HCT116 (cell line): ENCODE data around the gene MAEA. TPM values are rescaled to one million over a fixed set of nuclear protein-coding genes. Genes with fewer than 3 reads are reported as not detected.

Experiments
- ATAC-seq: fragments of 200-7000 bp; cut with Tn5 transposase; 2 replicates; pipeline ENCODE4 v1.9.1; 2020; ENCODE audit warnings: mild to moderate bottlenecking, moderate library complexity
- BruUV-seq: library from RNA; stranded (reverse); fragments of 400-500 nt; replicated peaks from 2 replicates; lab custom pipeline; 2021; lab: Mats Ljungman, UMichigan
- CTCF ChIA-PET: fragments of 300-600 bp; sonication (Branson Sonifier 250); formaldehyde crosslinking; loops from one replicate; lab custom pipeline; 2021; ENCODE audit warnings: antibody characterized with exemption; lab: Charles Lee
- POLR2A ChIA-PET: fragments of 300-600, 350-600 bp; sonication (Branson Sonifier 250); formaldehyde crosslinking; loops from one replicate; lab custom pipeline; 2021; ENCODE audit warnings: antibody characterized with exemption; lab: Charles Lee
- RAD21 ChIA-PET, 2 experiments: fragments of 300-600 bp; sonication (Branson Sonifier 250); formaldehyde crosslinking; loops; one replicate each; lab custom pipeline; 2023; ENCODE audit warnings: low total read pairs in 2 of 2; ENCODE audit not compliant: uncharacterized antibody in 2 of 2, unreplicated experiment in 2 of 2, low non-redundant PET in 1 of 2; lab: Charles Lee
- DNase-seq: peaks from one replicate; pipeline ENCODE4 v3.0.0-alpha.2; 2010; ENCODE audit warnings: low read depth, low spot score
- H2AFZ ChIP-seq: fragments of 200-600 bp; shearing (Covaris generic), sonication (generic); 2 replicates; pipeline ENCODE4 v1.6.1; 2017; ENCODE audit warnings: low read depth, mixed run types, mixed read lengths, antibody characterized with exemption, low read length; ENCODE audit not compliant: poor library complexity, severe bottlenecking
- H3K27ac ChIP-seq: 2 replicates; pipeline ENCODE4 v1.5.1; 2012; ENCODE audit warnings: low read depth, low read length
- H3K27me3 ChIP-seq: fragments of 200-600 bp; sonication (generic); 2 replicates; pipeline ENCODE4 v1.6.1; 2016; ENCODE audit warnings: mixed run types, low read length, mixed read lengths; ENCODE audit not compliant: insufficient read depth
- H3K36me3 ChIP-seq, 2 experiments: fragments of 200-500 bp in 1 of 2; fragments of 200-600 bp in 1 of 2; sonication (Bioruptor generic) in 1 of 2; sonication (generic) in 1 of 2; 2 replicates each; pipeline versions ENCODE4 v1.5.1 to v1.6.1; 2014 to 2016; ENCODE audit warnings: low read length in 2 of 2, inconsistent platforms in 1 of 2, mixed read lengths in 1 of 2, mixed run types in 1 of 2; ENCODE audit not compliant: insufficient read depth in 2 of 2, control insufficient read depth in 1 of 2
- H3K4me1 ChIP-seq, 2 experiments: fragments of 200-600 bp in 1 of 2; sonication (generic) in 1 of 2; 2 replicates each; pipeline versions ENCODE4 v1.5.1 to v1.6.1; 2012 to 2017; ENCODE audit warnings: low read length in 2 of 2, inconsistent platforms in 1 of 2, mild to moderate bottlenecking in 1 of 2, mixed read lengths in 1 of 2, mixed run types in 1 of 2, moderate library complexity in 1 of 2; ENCODE audit not compliant: insufficient read depth in 2 of 2, control insufficient read depth in 1 of 2
- H3K4me2 ChIP-seq: fragments of 200-600 bp; sonication (generic); 2 replicates; pipeline ENCODE4 v1.6.1; 2017; ENCODE audit warnings: mixed run types, low read length, mixed read lengths
- H3K4me3 ChIP-seq, 2 experiments: fragments of 200-600 bp in 1 of 2; sonication (generic) in 1 of 2; replicated peaks in 1 of 2; 2 replicates each; pipeline ENCODE4 v1.5.1; 2011 to 2016; ENCODE audit warnings: low read length in 2 of 2, control low read depth in 1 of 2, low read depth in 1 of 2, mild to moderate bottlenecking in 1 of 2, mixed read lengths in 1 of 2, mixed run types in 1 of 2
- H3K79me2 ChIP-seq: fragments of 200-600 bp; sonication (generic); 2 replicates; pipeline ENCODE4 v1.6.1; 2017; ENCODE audit warnings: mild to moderate bottlenecking, mixed run types, low read length, moderate library complexity, mixed read lengths; ENCODE audit not compliant: insufficient read depth
- H3K9ac ChIP-seq: fragments of 200-600 bp; sonication (generic); 2 replicates; pipeline ENCODE4 v1.6.1; 2016; ENCODE audit warnings: low read length, mixed read lengths
- H3K9me2 ChIP-seq: fragments of 200-600 bp; sonication (generic), shearing (Covaris generic); 2 replicates; pipeline ENCODE4 v1.6.1; 2017; ENCODE audit warnings: mixed run types, mild to moderate bottlenecking, moderate library complexity; ENCODE audit not compliant: insufficient read depth
- H3K9me3 ChIP-seq, 2 experiments: fragments of 200-500 bp in 1 of 2; fragments of 200-600 bp in 1 of 2; sonication (Bioruptor generic) in 1 of 2; sonication (generic) in 1 of 2; 2 replicates each; pipeline ENCODE4 v1.6.1; 2014 to 2017; ENCODE audit warnings: low read length in 2 of 2, mixed read lengths in 2 of 2, inconsistent platforms in 1 of 2, low read depth in 1 of 2, mild to moderate bottlenecking in 1 of 2, mixed run types in 1 of 2, moderate library complexity in 1 of 2; ENCODE audit not compliant: control insufficient read depth in 1 of 2, insufficient read depth in 1 of 2
- H4K20me1 ChIP-seq: fragments of 200-600 bp; sonication (generic), shearing (Covaris generic); 2 replicates; pipeline ENCODE4 v1.6.1; 2017; ENCODE audit warnings: mixed run types, mild to moderate bottlenecking, moderate library complexity; ENCODE audit not compliant: insufficient read depth
- CBX3 ChIP-seq: IDR thresholded peaks from 2 replicates; pipeline ENCODE4 v1.6.1; 2012; ENCODE audit warnings: low read depth
- CEBPB ChIP-seq: IDR thresholded peaks from 2 replicates; pipeline ENCODE4 v1.6.1; 2012; ENCODE audit warnings: low read depth
- EGR1 ChIP-seq: IDR thresholded peaks from 2 replicates; pipeline ENCODE4 v1.6.1; 2012; ENCODE audit warnings: low read depth
- ELF1 ChIP-seq: IDR thresholded peaks from 2 replicates; pipeline ENCODE4 v1.6.1; 2012; ENCODE audit warnings: low read depth, borderline replicate concordance
- EZH2 ChIP-seq: fragments of 200-600 bp; sonication (generic); IDR thresholded peaks from 2 replicates; pipeline ENCODE4 v1.6.1; 2017; ENCODE audit warnings: antibody characterized with exemption, mixed run types
- EZH2phosphoT487 ChIP-seq: fragments of 200-600 bp; IDR thresholded peaks from 2 replicates; pipeline ENCODE4 v1.6.1; 2018; ENCODE audit warnings: antibody characterized with exemption, borderline replicate concordance
- FOSL1 ChIP-seq: IDR thresholded peaks from 2 replicates; pipeline ENCODE4 v1.6.1; 2012; ENCODE audit warnings: low read depth
- JUND ChIP-seq: IDR thresholded peaks from 2 replicates; pipeline ENCODE4 v1.6.1; 2012
- POLR2A ChIP-seq: IDR thresholded peaks from 2 replicates; pipeline ENCODE4 v1.7.0; 2011; ENCODE audit warnings: borderline replicate concordance; ENCODE audit not compliant: insufficient read depth, insufficient read length; ENCODE audit errors: extremely low read depth
- POLR2AphosphoS5 ChIP-seq: IDR thresholded peaks from 2 replicates; pipeline ENCODE4 v1.6.1; 2011; ENCODE audit warnings: mild to moderate bottlenecking, low read depth, low read length, moderate library complexity
- RAD21 ChIP-seq: IDR thresholded peaks from 2 replicates; pipeline ENCODE4 v1.6.1; 2012; ENCODE audit warnings: low read depth, mild to moderate bottlenecking
- SIN3A ChIP-seq: IDR thresholded peaks from 2 replicates; pipeline ENCODE4 v1.6.1; 2012; ENCODE audit warnings: low read depth
- SP1 ChIP-seq: IDR thresholded peaks from 2 replicates; pipeline ENCODE4 v1.6.1; 2012; ENCODE audit warnings: low read depth
- SRF ChIP-seq: IDR thresholded peaks from 2 replicates; pipeline ENCODE4 v1.6.1; 2012; ENCODE audit warnings: low read depth
- TCF7L2 ChIP-seq: IDR thresholded peaks from 2 replicates; pipeline ENCODE4 v1.7.0; 2011; ENCODE audit warnings: borderline replicate concordance, inconsistent platforms; ENCODE audit not compliant: insufficient read depth, insufficient read length; ENCODE audit errors: extremely low read depth
- YY1 ChIP-seq: IDR thresholded peaks from 2 replicates; pipeline ENCODE4 v1.6.1; 2011; ENCODE audit warnings: low read length, low read depth, moderate library complexity, mild to moderate bottlenecking; ENCODE audit not compliant: insufficient replicate concordance; ENCODE audit errors: extremely low read depth
- ZNF274 ChIP-seq: fragments of 200-500 bp; sonication (Bioruptor generic); IDR thresholded peaks from 2 replicates; pipeline ENCODE4 v1.6.1; 2014; ENCODE audit warnings: mild to moderate bottlenecking, low read depth, low read length, inconsistent platforms
- intact Hi-C: fragments of 100-400 bp; cut with micrococcal nuclease; formaldehyde crosslinking; loops from 2 replicates; pipeline ENCODE4 v1.10.0; 2022
- total RNA-seq: library from RNA; stranded (reverse); gene quantifications from one replicate; pipeline ENCODE4 v1.2.1, GENCODE V29; 2021; ENCODE audit not compliant: unreplicated experiment
- TF ChIP-seq, protein P1 (sequence below): IDR thresholded peaks from 2 replicates; pipeline ENCODE4 v1.6.1; 2012; ENCODE audit warnings: low read depth
- TF ChIP-seq, protein P2 (sequence below): IDR thresholded peaks from 2 replicates; pipeline ENCODE4 v1.6.1; 2012
- TF ChIP-seq, protein P3 (sequence below), 3 experiments: fragments of 200-600 bp in 1 of 3; sonication (generic) in 1 of 3; IDR thresholded peaks in 2 of 3; conservative IDR thresholded peaks in 1 of 3; 2 replicates each; pipeline ENCODE4 v1.5.1; 2012 to 2017; ENCODE audit warnings: low read depth in 2 of 3, low read length in 2 of 3, antibody characterized with exemption in 1 of 3, borderline replicate concordance in 1 of 3, control low read depth in 1 of 3, mild to moderate bottlenecking in 1 of 3, mixed read lengths in 1 of 3, mixed run types in 1 of 3, moderate library complexity in 1 of 3; ENCODE audit not compliant: insufficient read depth in 1 of 3

The MAEA gene
- total RNA-seq, 1 experiment from 2014 or later = 88.3 TPM

DNA sequence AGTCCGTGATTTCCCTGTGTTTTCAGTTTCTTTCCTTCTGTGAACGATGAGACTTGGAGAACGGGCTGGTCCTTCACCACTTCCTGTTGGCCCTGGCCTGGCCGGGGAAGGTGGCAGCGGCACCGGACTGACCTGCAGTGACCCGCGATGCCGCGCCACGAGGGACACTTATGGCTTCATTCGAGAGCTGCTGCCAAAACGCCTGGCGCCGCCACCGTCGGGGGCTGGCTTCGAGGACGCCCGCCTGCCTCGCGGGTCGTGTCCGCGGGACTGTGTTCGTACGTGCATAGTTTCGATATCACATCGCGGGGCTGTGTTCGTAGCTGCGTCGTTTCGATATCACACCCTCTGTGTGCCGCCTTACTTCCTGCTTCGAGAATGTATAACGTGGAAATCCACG, 49.8 kb downstream of the MAEA start:
- no peaks in the 10 kb centered on the region for H3K9me3 ChIP-seq
- no peak overlapping the region for H3K4me3 ChIP-seq
- no peak for ATAC-seq
- TF ChIP-seq EGR1 (no peak), YY1 (no peak), TCF7L2 (no peak), ZNF274 (no peak), POLR2A (no peak), EZH2 (no peak), CEBPB (no peak), POLR2AphosphoS5 (no peak), EZH2phosphoT487 (no peak), ELF1 (no peak), CBX3 (no peak), SRF (no peak), FOSL1 (no peak), RAD21 (no peak), JUND (no peak), SIN3A (no peak), SP1 (no peak)
- TF ChIP-seq, protein P1, sequence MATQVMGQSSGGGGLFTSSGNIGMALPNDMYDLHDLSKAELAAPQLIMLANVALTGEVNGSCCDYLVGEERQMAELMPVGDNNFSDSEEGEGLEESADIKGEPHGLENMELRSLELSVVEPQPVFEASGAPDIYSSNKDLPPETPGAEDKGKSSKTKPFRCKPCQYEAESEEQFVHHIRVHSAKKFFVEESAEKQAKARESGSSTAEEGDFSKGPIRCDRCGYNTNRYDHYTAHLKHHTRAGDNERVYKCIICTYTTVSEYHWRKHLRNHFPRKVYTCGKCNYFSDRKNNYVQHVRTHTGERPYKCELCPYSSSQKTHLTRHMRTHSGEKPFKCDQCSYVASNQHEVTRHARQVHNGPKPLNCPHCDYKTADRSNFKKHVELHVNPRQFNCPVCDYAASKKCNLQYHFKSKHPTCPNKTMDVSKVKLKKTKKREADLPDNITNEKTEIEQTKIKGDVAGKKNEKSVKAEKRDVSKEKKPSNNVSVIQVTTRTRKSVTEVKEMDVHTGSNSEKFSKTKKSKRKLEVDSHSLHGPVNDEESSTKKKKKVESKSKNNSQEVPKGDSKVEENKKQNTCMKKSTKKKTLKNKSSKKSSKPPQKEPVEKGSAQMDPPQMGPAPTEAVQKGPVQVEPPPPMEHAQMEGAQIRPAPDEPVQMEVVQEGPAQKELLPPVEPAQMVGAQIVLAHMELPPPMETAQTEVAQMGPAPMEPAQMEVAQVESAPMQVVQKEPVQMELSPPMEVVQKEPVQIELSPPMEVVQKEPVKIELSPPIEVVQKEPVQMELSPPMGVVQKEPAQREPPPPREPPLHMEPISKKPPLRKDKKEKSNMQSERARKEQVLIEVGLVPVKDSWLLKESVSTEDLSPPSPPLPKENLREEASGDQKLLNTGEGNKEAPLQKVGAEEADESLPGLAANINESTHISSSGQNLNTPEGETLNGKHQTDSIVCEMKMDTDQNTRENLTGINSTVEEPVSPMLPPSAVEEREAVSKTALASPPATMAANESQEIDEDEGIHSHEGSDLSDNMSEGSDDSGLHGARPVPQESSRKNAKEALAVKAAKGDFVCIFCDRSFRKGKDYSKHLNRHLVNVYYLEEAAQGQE = no peak
- TF ChIP-seq, protein P2, sequence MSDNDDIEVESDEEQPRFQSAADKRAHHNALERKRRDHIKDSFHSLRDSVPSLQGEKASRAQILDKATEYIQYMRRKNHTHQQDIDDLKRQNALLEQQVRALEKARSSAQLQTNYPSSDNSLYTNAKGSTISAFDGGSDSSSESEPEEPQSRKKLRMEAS = no peak
- TF ChIP-seq, protein P3, sequence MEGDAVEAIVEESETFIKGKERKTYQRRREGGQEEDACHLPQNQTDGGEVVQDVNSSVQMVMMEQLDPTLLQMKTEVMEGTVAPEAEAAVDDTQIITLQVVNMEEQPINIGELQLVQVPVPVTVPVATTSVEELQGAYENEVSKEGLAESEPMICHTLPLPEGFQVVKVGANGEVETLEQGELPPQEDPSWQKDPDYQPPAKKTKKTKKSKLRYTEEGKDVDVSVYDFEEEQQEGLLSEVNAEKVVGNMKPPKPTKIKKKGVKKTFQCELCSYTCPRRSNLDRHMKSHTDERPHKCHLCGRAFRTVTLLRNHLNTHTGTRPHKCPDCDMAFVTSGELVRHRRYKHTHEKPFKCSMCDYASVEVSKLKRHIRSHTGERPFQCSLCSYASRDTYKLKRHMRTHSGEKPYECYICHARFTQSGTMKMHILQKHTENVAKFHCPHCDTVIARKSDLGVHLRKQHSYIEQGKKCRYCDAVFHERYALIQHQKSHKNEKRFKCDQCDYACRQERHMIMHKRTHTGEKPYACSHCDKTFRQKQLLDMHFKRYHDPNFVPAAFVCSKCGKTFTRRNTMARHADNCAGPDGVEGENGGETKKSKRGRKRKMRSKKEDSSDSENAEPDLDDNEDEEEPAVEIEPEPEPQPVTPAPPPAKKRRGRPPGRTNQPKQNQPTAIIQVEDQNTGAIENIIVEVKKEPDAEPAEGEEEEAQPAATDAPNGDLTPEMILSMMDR (IDR thresholded peaks at IDR 0.05 in 2 of 3, conservative IDR thresholded peaks at IDR 0.05 in 1 of 3; ENCODE audit: borderline replicate concordance in 1 of 3, insufficient read depth in 1 of 3, low read depth in 2 of 3, low read length in 2 of 3) = no peak
- TF ChIP-seq, all 23 proteins: peak for 0
- Histone ChIP-seq H4K20me1 (no peaks in the 10 kb centered on the region), H3K9ac (no peak overlapping the region), H3K27me3 (no peaks in the 10 kb centered on the region), H3K4me1 (peaks cover 9 to 32% of the 10 kb centered on the region in 2 experiments; a peak in 3 of 4 replicates), H3K9me2 (no peaks in the 10 kb centered on the region), H3K79me2 (peaks cover 6% of the 10 kb centered on the region; the same call in 1 of the 2 replicates), H3K36me3 (peaks cover 13 to 44% of the 10 kb centered on the region in 2 experiments), H3K27ac (no peak overlapping the region), H2AFZ (no peak overlapping the region), H3K4me2 (no peak overlapping the region)
- ChIA-PET RAD21 (no interaction called here), POLR2A (no interaction called here), CTCF (no interaction called here)
- DNase-seq = no peak
- BruUV-seq = TSS peak; percentile 35
- intact Hi-C loops = no loop called here
